ENCODE measurements around the gene OSER1.

DNA sequence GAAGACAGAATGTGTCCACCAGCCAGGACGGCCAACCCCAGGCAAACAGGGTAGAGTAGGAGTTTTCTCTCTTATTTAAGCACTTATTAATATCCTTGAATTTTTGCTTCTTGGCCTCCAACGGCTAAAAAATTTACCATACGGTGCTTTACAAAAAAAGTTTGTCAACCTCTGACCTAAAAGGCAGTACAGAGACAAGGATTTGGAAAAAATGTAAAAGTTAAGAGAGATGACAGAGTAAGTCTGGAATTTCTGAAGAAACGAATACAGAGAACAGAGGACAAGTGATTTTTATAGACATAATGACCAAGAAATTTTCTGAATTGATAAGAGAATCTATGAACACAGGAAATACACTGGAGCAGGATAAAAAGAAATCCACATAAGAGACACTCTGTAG, 10.2 kb downstream of the OSER1 start:
- TF ChIP-seq, protein P1, sequence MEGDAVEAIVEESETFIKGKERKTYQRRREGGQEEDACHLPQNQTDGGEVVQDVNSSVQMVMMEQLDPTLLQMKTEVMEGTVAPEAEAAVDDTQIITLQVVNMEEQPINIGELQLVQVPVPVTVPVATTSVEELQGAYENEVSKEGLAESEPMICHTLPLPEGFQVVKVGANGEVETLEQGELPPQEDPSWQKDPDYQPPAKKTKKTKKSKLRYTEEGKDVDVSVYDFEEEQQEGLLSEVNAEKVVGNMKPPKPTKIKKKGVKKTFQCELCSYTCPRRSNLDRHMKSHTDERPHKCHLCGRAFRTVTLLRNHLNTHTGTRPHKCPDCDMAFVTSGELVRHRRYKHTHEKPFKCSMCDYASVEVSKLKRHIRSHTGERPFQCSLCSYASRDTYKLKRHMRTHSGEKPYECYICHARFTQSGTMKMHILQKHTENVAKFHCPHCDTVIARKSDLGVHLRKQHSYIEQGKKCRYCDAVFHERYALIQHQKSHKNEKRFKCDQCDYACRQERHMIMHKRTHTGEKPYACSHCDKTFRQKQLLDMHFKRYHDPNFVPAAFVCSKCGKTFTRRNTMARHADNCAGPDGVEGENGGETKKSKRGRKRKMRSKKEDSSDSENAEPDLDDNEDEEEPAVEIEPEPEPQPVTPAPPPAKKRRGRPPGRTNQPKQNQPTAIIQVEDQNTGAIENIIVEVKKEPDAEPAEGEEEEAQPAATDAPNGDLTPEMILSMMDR (IDR thresholded peaks at IDR 0.05; ENCODE audit: poor library complexity) = no peak
- no peak for TF ChIP-seq EZH2phosphoT487 (IDR thresholded peaks at IDR 0.05; ENCODE audit: low read depth, severe bottlenecking, unreplicated experiment)
